Astrocyte of the cerebellum (primary cell): Measurements from ENCODE around the gene SENP8.
"Not testable (repeated sequence)": the region's sequence is repeated elsewhere in the genome, so short reads cannot be mapped to it uniquely, and the experiment has no call there.

Experiments
- DNase-seq: peaks from one replicate; pipeline ENCODE4 v3.0.0-alpha.2; 2011; ENCODE audit warnings: low read depth
- H3K4me3 ChIP-seq: 2 replicates; pipeline ENCODE4 v1.5.1; 2011; ENCODE audit warnings: mild to moderate bottlenecking, low read depth, low read length, moderate library complexity
- in situ Hi-C: cut with HindIII; loops from 2 replicates; pipeline ENCODE4 v1.10.0; 2017; ENCODE audit warnings: low sequenced_read_pairs
- TF ChIP-seq, protein P1 (sequence below): IDR thresholded peaks from 2 replicates; pipeline ENCODE4 v1.5.1; 2012; ENCODE audit warnings: low read length, low read depth, moderate library complexity, mild to moderate bottlenecking; ENCODE audit errors: missing control alignments

SENP8 gene

DNA sequence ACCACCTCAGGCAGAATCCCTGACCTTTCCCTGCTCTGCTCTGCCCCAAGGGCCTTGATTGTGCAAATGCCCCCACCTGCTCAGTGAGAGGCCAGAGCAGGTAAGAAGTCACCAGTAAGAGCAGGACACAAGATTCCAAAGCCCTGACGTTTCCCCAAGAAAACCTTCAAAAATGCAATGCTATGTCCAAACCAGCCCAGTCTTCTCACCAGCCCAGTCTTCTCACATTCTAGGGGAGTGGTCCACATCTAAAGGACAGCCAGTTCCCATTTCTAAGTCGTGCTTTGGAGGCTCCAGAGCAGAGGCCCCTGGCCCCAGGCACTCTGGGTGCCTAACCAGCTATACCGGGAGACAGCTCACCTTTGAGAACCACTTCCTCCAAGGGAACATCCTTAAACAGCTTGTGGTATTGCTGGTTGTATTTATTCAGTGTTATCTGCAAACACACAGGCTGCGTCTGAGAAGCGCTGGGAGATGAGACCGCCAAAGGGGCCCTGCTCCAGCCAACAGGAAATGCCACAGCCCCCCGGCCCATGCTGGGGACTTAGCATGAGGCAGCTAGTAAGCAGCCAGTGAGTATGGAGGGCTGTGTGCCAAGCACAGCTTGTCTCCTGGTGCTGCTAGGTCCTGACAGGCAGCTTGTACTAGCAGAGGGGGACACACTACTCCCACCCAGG, 50.1 kb downstream of the SENP8 start:
- H3K4me3 ChIP-seq, result no peak overlapping the region
- in situ Hi-C loops, result no loop called here
- DNase-seq, result peak; percentile 54
- TF ChIP-seq, protein P1, sequence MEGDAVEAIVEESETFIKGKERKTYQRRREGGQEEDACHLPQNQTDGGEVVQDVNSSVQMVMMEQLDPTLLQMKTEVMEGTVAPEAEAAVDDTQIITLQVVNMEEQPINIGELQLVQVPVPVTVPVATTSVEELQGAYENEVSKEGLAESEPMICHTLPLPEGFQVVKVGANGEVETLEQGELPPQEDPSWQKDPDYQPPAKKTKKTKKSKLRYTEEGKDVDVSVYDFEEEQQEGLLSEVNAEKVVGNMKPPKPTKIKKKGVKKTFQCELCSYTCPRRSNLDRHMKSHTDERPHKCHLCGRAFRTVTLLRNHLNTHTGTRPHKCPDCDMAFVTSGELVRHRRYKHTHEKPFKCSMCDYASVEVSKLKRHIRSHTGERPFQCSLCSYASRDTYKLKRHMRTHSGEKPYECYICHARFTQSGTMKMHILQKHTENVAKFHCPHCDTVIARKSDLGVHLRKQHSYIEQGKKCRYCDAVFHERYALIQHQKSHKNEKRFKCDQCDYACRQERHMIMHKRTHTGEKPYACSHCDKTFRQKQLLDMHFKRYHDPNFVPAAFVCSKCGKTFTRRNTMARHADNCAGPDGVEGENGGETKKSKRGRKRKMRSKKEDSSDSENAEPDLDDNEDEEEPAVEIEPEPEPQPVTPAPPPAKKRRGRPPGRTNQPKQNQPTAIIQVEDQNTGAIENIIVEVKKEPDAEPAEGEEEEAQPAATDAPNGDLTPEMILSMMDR, result no peak

DNA sequence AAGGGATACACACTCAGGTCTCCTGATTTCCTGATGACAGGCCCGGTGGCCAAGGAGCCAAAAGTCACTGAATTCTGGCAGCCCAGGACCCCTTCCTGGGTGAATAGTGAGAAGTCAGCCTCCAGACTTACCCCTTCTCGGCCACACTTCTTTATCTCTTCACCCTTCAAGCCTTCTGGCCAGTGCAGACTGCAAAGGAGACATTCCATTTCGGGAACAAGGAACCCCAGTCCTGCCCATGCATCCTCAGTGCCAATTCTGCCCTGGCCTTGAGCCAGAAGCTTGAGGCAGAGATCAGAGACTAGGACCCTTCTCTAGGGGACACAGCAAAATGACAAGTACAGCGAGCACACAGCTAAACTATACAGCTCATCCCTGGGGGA, 50.6 kb downstream of the SENP8 start:
- in situ Hi-C loops, result no loop called here
- H3K4me3 ChIP-seq, result no peak overlapping the region
- TF ChIP-seq, protein P1, result no peak
- no peak for DNase-seq

- TF ChIP-seq, protein P1, result no peak
- in situ Hi-C loops, result no loop called here
- no peak overlapping the region for H3K4me3 ChIP-seq
- DNase-seq, result no peak
These were observed 51.2 kb downstream of the SENP8 start for GRCh38 chr15:72169236-72169920.

DNA sequence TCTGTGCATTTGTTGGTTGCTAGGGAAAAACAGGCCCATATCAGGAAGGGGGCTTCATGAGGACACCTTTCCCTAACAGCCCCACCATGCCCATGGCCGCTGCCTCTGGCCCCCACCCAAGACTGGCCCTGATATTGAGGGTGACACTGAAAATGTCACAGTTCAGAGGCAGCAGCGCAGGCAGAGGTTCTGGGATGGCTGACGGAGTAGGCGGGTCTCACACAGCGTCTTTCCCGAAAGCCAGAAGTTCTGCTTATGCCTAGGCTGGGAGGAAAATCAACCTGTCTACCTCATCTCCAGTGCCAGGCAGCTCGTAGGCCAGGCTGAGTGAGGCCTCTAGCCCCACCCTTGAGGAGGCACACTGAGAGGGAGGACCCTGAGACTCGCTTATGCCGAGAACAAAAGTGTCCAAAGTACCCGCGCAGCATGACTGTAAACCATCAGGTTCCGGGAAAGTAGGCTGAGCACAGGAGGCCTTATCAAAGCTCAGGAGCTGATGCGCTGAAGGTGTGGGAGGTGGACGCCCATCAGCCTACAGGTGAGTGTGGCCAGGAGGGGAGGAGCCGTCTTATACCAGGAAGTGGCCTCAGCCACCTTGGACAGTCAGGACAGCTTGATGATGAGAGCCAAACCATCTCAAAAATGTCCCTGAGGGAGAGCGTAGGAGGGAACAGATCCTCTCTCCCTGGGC, 51.9 kb downstream of the SENP8 start:
- DNase-seq, result no peak
- in situ Hi-C loops, result no loop called here
- TF ChIP-seq, protein P1, result no peak
- no peak overlapping the region for H3K4me3 ChIP-seq

GRCh38 chr15:72170691-72171090, 52.5 kb downstream of the SENP8 start:
- no peak for DNase-seq
- in situ Hi-C loops, result no loop called here
- H3K4me3 ChIP-seq, result no peak overlapping the region
- TF ChIP-seq, protein P1, result no peak

DNA sequence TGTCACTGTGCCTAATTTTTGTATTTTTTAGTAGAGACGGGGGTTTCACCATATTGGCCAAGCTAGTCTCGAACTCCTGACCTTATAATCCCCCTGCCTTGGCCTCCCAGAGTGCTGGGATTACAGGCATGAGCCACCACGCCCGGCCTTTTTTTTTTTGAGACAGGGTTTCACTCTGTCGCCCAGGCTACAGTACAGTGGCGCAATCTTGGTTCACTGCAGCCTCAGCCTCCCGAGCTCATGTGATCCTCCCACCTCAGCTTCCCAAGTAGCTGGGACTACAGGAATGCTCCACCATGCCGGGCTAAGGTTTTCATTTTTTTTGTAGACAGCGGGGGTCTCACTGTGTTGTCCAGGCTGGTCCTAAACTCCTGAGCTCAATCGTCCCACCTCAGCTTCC, 53.8 kb downstream of the SENP8 start:
- DNase-seq, H3K4me3 ChIP-seq, in situ Hi-C loops: not testable (repeated sequence)

- no peak overlapping the region for H3K4me3 ChIP-seq
- TF ChIP-seq, protein P1, result no peak
- in situ Hi-C loops, result no loop called here
- no peak for DNase-seq
These were observed 54.6 kb downstream of the SENP8 start for GRCh38 chr15:72172796-72173195.
